ENCODE results near the gene TRAPPC8. TPM values are rescaled to one million over a fixed set of nuclear protein-coding genes. Genes with fewer than 3 reads are reported as not detected.

TRAPPC8 gene
- total RNA-seq, 1 donor from 2014 or later, result 51.5 TPM

- Histone ChIP-seq H3K27ac (no peak overlapping the region), H3F3A (ENCODE audit: low read depth) (no peaks in the 10 kb centered on the region), H3K9ac (no peak overlapping the region), H3K36me3 (peaks cover 29% of the 10 kb centered on the region), H4K20me1 (ENCODE audit: low read depth) (no peaks in the 10 kb centered on the region), H3K4me1 (no peaks in the 10 kb centered on the region), H3K27me3 (no peaks in the 10 kb centered on the region), H3K4me3 (no peak overlapping the region), H3K9me3 (ENCODE audit: low read depth) (no peaks in the 10 kb centered on the region), H2AFZ (replicated peaks) (no peak overlapping the region), H3K79me2 (ENCODE audit: low read depth) (no peaks in the 10 kb centered on the region), H3K4me2 (no peak overlapping the region)
- Mint-ChIP-seq H3K27me3 (ENCODE audit: insufficient read depth, low read depth) (no peaks in the 10 kb centered on the region), H3K36me3 (peaks cover 25% of the 10 kb centered on the region), H3K4me1 (no peaks in the 10 kb centered on the region), H3K9me3 (no peaks in the 10 kb centered on the region), H3K4me3 (no peak overlapping the region), H3K27ac (no peak overlapping the region)
- no peak for DNase-seq (ENCODE audit: low spot score)
- TF ChIP-seq EZH2 (IDR thresholded peaks at IDR 0.05) (no peak), EZH2phosphoT487 (IDR thresholded peaks at IDR 0.05) (no peak)
- TF ChIP-seq, protein P1, sequence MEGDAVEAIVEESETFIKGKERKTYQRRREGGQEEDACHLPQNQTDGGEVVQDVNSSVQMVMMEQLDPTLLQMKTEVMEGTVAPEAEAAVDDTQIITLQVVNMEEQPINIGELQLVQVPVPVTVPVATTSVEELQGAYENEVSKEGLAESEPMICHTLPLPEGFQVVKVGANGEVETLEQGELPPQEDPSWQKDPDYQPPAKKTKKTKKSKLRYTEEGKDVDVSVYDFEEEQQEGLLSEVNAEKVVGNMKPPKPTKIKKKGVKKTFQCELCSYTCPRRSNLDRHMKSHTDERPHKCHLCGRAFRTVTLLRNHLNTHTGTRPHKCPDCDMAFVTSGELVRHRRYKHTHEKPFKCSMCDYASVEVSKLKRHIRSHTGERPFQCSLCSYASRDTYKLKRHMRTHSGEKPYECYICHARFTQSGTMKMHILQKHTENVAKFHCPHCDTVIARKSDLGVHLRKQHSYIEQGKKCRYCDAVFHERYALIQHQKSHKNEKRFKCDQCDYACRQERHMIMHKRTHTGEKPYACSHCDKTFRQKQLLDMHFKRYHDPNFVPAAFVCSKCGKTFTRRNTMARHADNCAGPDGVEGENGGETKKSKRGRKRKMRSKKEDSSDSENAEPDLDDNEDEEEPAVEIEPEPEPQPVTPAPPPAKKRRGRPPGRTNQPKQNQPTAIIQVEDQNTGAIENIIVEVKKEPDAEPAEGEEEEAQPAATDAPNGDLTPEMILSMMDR (IDR thresholded peaks at IDR 0.05), result no peak
Observed at GRCh38 chr18:31840499-31840898, 102.4 kb downstream of the TRAPPC8 start.

DNA sequence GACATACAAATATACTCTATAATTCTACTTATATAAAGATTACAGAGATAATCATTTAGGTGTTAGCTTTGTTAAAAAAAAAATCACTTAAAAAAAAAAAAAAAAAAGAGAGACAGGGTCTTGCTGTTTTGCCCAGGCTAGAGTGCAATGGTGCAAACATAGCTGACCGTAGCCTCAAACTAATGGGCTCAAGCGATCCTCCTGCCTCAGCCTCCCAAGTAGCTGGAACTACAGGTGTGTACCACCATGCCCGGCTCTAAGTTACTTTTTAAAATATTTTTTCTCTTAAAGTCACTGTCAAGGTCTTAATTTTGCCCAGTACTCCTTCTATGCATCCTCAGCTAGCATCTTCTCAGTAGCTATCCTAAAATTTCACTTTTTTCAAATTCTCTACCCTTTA lies 105.0 kb downstream of the TRAPPC8 start:
- peaks cover 30% of the 10 kb centered on the region for H3K36me3 Mint-ChIP-seq
- no peak overlapping the region for H3K4me3 Mint-ChIP-seq
- no peaks in the 10 kb centered on the region for H3K4me1 ChIP-seq
- H3K9me3 ChIP-seq (ENCODE audit: low read depth), result no peaks in the 10 kb centered on the region
- H2AFZ ChIP-seq (replicated peaks), result no peak overlapping the region
- no peak overlapping the region for H3K9ac ChIP-seq
- H3K79me2 ChIP-seq (ENCODE audit: low read depth), result no peaks in the 10 kb centered on the region
- no peak overlapping the region for H3K27ac ChIP-seq
- H3K9me3 Mint-ChIP-seq, result no peaks in the 10 kb centered on the region
- no peaks in the 10 kb centered on the region for H4K20me1 ChIP-seq (ENCODE audit: low read depth)
- H3K4me3 ChIP-seq, result no peak overlapping the region
- TF ChIP-seq EZH2 (IDR thresholded peaks at IDR 0.05) (no peak), EZH2phosphoT487 (IDR thresholded peaks at IDR 0.05) (no peak)
- TF ChIP-seq, protein P1 (IDR thresholded peaks at IDR 0.05), result no peak
- H3F3A ChIP-seq (ENCODE audit: low read depth), result no peaks in the 10 kb centered on the region
- H3K4me2 ChIP-seq, result no peak overlapping the region
- no peaks in the 10 kb centered on the region for H3K27me3 Mint-ChIP-seq (ENCODE audit: insufficient read depth, low read depth)
- DNase-seq (ENCODE audit: low spot score), result no peak
- no peaks in the 10 kb centered on the region for H3K27me3 ChIP-seq
- no peaks in the 10 kb centered on the region for H3K4me1 Mint-ChIP-seq
- H3K27ac Mint-ChIP-seq, result no peak overlapping the region
- peaks cover 25% of the 10 kb centered on the region for H3K36me3 ChIP-seq

DNA sequence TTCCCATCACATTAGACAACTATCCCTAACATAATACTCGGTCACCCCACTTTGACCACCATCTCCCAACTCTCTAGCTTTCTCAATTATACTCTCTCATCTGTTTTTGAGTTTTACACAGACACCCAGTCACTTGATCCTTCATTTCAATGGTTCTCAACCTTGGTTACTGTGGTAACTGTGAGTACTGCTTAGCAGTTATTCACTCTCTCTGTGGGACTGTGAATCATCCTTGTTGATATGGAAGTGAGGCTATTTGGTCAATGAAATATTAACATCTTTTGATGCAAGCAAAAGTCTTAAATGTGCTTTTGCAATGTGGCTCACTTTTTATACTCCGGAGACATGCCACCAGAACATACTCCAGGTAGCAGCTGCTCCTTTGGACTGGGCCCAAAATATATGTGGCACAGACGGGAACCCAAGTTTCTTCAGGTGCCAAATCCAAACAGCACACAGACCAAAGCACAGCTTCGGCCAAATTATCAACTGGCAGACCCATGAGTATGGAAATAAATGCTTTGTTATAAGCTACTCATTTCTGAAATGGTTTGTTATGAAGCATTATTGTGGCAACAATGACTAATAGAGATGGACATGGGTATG lies 107.3 kb downstream of the TRAPPC8 start:
- Mint-ChIP-seq H3K4me1 (no peaks in the 10 kb centered on the region), H3K27ac (no peak overlapping the region), H3K4me3 (no peak overlapping the region), H3K36me3 (peaks cover 30% of the 10 kb centered on the region), H3K27me3 (ENCODE audit: insufficient read depth, low read depth) (no peaks in the 10 kb centered on the region), H3K9me3 (no peaks in the 10 kb centered on the region)
- H3K4me2 ChIP-seq, result no peak overlapping the region
- no peaks in the 10 kb centered on the region for H3F3A ChIP-seq (ENCODE audit: low read depth)
- H3K4me3 ChIP-seq, result no peak overlapping the region
- no peaks in the 10 kb centered on the region for H3K27me3 ChIP-seq
- no peaks in the 10 kb centered on the region for H3K9me3 ChIP-seq (ENCODE audit: low read depth)
- no peak overlapping the region for H3K27ac ChIP-seq
- TF ChIP-seq EZH2phosphoT487 (IDR thresholded peaks at IDR 0.05) (no peak), EZH2 (IDR thresholded peaks at IDR 0.05) (no peak)
- TF ChIP-seq, protein P1 (IDR thresholded peaks at IDR 0.05), result no peak
- H3K9ac ChIP-seq, result no peak overlapping the region
- H3K79me2 ChIP-seq (ENCODE audit: low read depth), result no peaks in the 10 kb centered on the region
- DNase-seq (ENCODE audit: low spot score), result no peak
- H3K4me1 ChIP-seq, result no peaks in the 10 kb centered on the region
- no peaks in the 10 kb centered on the region for H4K20me1 ChIP-seq (ENCODE audit: low read depth)
- H2AFZ ChIP-seq (replicated peaks), result no peak overlapping the region
- peaks cover 25% of the 10 kb centered on the region for H3K36me3 ChIP-seq

Data from neural progenitor cell (in vitro differentiated cells).